WTC11 (cell line): ENCODE results near the gene HDGF. TPM values are rescaled to one million over a fixed set of nuclear protein-coding genes. Genes with fewer than 3 reads are reported as not detected.

Source experiments
- ATAC-seq: fragments of 200-7000 bp; cut with Tn5 transposase; 2 replicates; pipeline ENCODE4 v1.10.0; 2021; ENCODE audit warnings: mild to moderate bottlenecking, moderate library complexity
- CTCF ChIA-PET: fragments of 300-600 bp; sonication (Branson Sonifier 250); formaldehyde crosslinking; loops from one replicate; lab custom pipeline; 2021; ENCODE audit warnings: antibody characterized with exemption; lab: Charles Lee
- POLR2A ChIA-PET: fragments of 350-600 bp; sonication (Branson Sonifier 250); formaldehyde crosslinking; loops from one replicate; lab custom pipeline; 2021; ENCODE audit warnings: antibody characterized with exemption; lab: Charles Lee
- DNase-seq: peaks from one replicate; pipeline ENCODE4 v3.0.0; 2021; ENCODE audit warnings: low spot score
- H3K27ac Mint-ChIP-seq: 2 replicates; pipeline ENCODE4 v1.8.0; 2021; ENCODE audit warnings: mixed read lengths
- H3K27me3 Mint-ChIP-seq: 2 replicates; pipeline ENCODE4 v1.8.0; 2021; ENCODE audit warnings: low read depth, mild to moderate bottlenecking, moderate library complexity, mixed read lengths
- H3K36me3 Mint-ChIP-seq: 2 replicates; pipeline ENCODE4 v1.8.0; 2021; ENCODE audit warnings: mixed read lengths
- H3K4me1 Mint-ChIP-seq: 2 replicates; pipeline ENCODE4 v1.8.0; 2022; ENCODE audit warnings: mixed read lengths
- H3K4me3 Mint-ChIP-seq: 2 replicates; pipeline ENCODE4 v1.8.0; 2021; ENCODE audit warnings: mild to moderate bottlenecking, moderate library complexity, mixed read lengths
- H3K9me3 Mint-ChIP-seq: 2 replicates; pipeline ENCODE4 v1.8.0; 2021; ENCODE audit warnings: mixed read lengths
- ATF1 ChIP-seq: sonication (generic); formaldehyde crosslinking; IDR thresholded peaks from 2 replicates; pipeline ENCODE4 v1.8.1; 2023; ENCODE audit warnings: mild to moderate bottlenecking, moderate library complexity, missing genetic modification reagents
- CREM ChIP-seq: sonication (generic); formaldehyde crosslinking; IDR thresholded peaks from 2 replicates; pipeline ENCODE4 v1.8.1; 2022; ENCODE audit warnings: mild to moderate bottlenecking, missing genetic modification reagents, moderate library complexity
- ELF4 ChIP-seq: sonication (generic); formaldehyde crosslinking; IDR thresholded peaks from 2 replicates; pipeline ENCODE4 v1.8.1; 2022; ENCODE audit warnings: low read depth, mild to moderate bottlenecking, moderate library complexity, missing genetic modification reagents
- ERG ChIP-seq: fragments of 250-450 bp; sonication (Bioruptor Pico); IDR thresholded peaks from 2 replicates; pipeline ENCODE4 v1.8.0; 2021; ENCODE audit warnings: mild to moderate bottlenecking
- ETV6 ChIP-seq: sonication (generic); formaldehyde crosslinking; IDR thresholded peaks from 2 replicates; pipeline ENCODE4 v1.8.1; 2022; ENCODE audit warnings: mild to moderate bottlenecking, missing genetic modification reagents
- HMGA2 ChIP-seq: fragments of 250-450 bp; sonication (Bioruptor Pico); IDR thresholded peaks from 2 replicates; pipeline ENCODE4 v1.4.0; 2021; ENCODE audit warnings: mild to moderate bottlenecking, moderate library complexity
- KAT7 ChIP-seq: sonication (generic); formaldehyde crosslinking; IDR thresholded peaks from 2 replicates; pipeline ENCODE4 v1.8.1; 2023; ENCODE audit warnings: missing genetic modification reagents, mild to moderate bottlenecking, borderline replicate concordance
- SP1 ChIP-seq: sonication (generic); formaldehyde crosslinking; conservative IDR thresholded peaks from 2 replicates; pipeline ENCODE4 v1.8.1; 2022; ENCODE audit warnings: missing genetic modification reagents
- USF1 ChIP-seq: sonication (generic); formaldehyde crosslinking; IDR thresholded peaks from 2 replicates; pipeline ENCODE4 v1.8.0; 2022; ENCODE audit warnings: mild to moderate bottlenecking, missing genetic modification reagents
- ZNF232 ChIP-seq: sonication (generic); formaldehyde crosslinking; IDR thresholded peaks from 2 replicates; pipeline ENCODE4 v1.8.0; 2022; ENCODE audit warnings: mild to moderate bottlenecking, missing genetic modification reagents
- ZNF263 ChIP-seq: sonication (generic); formaldehyde crosslinking; IDR thresholded peaks from 2 replicates; pipeline ENCODE4 v1.8.1; 2022; ENCODE audit warnings: low read depth, mild to moderate bottlenecking, moderate library complexity, missing genetic modification reagents
- total RNA-seq: library from RNA; stranded (reverse); gene quantifications from 3 replicates; pipeline ENCODE4 v1.2.3, GENCODE V29; 2021
- TF ChIP-seq, protein P1 (sequence below): sonication (generic); formaldehyde crosslinking; IDR thresholded peaks from 2 replicates; pipeline ENCODE4 v1.8.0; 2022; ENCODE audit warnings: missing genetic modification reagents
- TF ChIP-seq, protein P2 (sequence below): sonication (generic); formaldehyde crosslinking; IDR thresholded peaks from 2 replicates; pipeline ENCODE4 v1.8.0; 2023; ENCODE audit warnings: missing genetic modification reagents, mild to moderate bottlenecking, borderline replicate concordance
- TF ChIP-seq, protein P3 (sequence below): fragments of 250-450 bp; sonication (Bioruptor Pico); IDR thresholded peaks from 2 replicates; pipeline ENCODE4 v1.9.0; 2021; ENCODE audit warnings: mild to moderate bottlenecking

Gene HDGF
- total RNA-seq, 1 experiment from 2014 or later, result 339 TPM

DNA sequence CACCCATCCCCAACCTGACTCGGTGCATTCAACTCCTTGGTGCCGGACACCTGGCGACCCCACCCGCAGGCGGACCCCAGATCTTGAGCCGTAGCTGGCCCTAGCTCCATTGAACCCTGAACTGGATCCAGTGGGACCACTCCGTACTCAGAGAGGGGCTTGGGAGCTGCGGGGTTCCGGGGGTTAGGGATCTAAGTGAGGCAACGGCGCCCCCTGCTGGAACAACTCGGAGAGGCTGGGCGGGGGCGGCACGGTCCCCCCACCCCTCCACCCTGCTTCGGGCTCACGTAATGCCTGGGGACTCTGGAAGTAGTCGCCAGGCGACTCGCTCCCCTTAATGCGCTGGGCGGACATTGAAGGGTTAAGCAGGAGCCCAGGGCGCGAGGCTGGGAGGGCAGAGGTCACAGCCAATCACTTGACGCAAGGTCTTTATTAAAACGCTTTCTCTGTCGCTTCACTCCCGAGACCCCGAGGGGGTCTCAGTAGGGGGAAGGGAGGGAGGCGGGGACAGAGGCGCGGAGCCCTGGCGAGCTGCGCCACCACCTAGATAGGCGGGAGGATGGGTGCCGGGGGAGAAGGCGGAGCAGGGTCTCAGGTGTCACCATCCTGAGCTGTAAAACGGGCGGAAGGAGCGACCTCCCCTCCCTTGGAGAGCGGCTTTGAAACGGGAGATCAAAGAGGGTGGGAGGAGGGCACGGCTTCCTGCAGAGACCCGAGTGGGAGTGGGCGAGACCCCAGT is 45.4 kb downstream of the HDGF start (continued):
- TF ChIP-seq ZNF232 (CRISPR knock-in tag) (0 out of 2 replicates have a peak, but pooled peaks have one; percentile 55), ATF1 (CRISPR knock-in tag) (no peak), KAT7 (CRISPR knock-in tag) (0 out of 2 replicates have a peak, but pooled peaks have one; percentile 2), USF1 (no peak), ERG (CRISPR knock-in tag) (0 out of 2 replicates have a peak, but pooled peaks have one; percentile 27), ETV6 (CRISPR knock-in tag) (0 out of 2 replicates have a peak, but pooled peaks have one; percentile 48), ZNF263 (CRISPR knock-in tag) (no peak), ELF4 (CRISPR knock-in tag) (no peak), HMGA2 (CRISPR knock-in tag) (no peak), CREM (CRISPR knock-in tag) (peak; percentile 21; the same call in 1 of the 2 replicates)
- TF ChIP-seq, protein P1, sequence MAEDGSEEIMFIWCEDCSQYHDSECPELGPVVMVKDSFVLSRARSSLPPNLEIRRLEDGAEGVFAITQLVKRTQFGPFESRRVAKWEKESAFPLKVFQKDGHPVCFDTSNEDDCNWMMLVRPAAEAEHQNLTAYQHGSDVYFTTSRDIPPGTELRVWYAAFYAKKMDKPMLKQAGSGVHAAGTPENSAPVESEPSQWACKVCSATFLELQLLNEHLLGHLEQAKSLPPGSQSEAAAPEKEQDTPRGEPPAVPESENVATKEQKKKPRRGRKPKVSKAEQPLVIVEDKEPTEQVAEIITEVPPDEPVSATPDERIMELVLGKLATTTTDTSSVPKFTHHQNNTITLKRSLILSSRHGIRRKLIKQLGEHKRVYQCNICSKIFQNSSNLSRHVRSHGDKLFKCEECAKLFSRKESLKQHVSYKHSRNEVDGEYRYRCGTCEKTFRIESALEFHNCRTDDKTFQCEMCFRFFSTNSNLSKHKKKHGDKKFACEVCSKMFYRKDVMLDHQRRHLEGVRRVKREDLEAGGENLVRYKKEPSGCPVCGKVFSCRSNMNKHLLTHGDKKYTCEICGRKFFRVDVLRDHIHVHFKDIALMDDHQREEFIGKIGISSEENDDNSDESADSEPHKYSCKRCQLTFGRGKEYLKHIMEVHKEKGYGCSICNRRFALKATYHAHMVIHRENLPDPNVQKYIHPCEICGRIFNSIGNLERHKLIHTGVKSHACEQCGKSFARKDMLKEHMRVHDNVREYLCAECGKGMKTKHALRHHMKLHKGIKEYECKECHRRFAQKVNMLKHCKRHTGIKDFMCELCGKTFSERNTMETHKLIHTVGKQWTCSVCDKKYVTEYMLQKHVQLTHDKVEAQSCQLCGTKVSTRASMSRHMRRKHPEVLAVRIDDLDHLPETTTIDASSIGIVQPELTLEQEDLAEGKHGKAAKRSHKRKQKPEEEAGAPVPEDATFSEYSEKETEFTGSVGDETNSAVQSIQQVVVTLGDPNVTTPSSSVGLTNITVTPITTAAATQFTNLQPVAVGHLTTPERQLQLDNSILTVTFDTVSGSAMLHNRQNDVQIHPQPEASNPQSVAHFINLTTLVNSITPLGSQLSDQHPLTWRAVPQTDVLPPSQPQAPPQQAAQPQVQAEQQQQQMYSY (CRISPR knock-in tag), result no peak
- TF ChIP-seq, protein P2, sequence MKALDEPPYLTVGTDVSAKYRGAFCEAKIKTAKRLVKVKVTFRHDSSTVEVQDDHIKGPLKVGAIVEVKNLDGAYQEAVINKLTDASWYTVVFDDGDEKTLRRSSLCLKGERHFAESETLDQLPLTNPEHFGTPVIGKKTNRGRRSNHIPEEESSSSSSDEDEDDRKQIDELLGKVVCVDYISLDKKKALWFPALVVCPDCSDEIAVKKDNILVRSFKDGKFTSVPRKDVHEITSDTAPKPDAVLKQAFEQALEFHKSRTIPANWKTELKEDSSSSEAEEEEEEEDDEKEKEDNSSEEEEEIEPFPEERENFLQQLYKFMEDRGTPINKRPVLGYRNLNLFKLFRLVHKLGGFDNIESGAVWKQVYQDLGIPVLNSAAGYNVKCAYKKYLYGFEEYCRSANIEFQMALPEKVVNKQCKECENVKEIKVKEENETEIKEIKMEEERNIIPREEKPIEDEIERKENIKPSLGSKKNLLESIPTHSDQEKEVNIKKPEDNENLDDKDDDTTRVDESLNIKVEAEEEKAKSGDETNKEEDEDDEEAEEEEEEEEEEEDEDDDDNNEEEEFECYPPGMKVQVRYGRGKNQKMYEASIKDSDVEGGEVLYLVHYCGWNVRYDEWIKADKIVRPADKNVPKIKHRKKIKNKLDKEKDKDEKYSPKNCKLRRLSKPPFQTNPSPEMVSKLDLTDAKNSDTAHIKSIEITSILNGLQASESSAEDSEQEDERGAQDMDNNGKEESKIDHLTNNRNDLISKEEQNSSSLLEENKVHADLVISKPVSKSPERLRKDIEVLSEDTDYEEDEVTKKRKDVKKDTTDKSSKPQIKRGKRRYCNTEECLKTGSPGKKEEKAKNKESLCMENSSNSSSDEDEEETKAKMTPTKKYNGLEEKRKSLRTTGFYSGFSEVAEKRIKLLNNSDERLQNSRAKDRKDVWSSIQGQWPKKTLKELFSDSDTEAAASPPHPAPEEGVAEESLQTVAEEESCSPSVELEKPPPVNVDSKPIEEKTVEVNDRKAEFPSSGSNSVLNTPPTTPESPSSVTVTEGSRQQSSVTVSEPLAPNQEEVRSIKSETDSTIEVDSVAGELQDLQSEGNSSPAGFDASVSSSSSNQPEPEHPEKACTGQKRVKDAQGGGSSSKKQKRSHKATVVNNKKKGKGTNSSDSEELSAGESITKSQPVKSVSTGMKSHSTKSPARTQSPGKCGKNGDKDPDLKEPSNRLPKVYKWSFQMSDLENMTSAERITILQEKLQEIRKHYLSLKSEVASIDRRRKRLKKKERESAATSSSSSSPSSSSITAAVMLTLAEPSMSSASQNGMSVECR, result no peak
- TF ChIP-seq, protein P3, sequence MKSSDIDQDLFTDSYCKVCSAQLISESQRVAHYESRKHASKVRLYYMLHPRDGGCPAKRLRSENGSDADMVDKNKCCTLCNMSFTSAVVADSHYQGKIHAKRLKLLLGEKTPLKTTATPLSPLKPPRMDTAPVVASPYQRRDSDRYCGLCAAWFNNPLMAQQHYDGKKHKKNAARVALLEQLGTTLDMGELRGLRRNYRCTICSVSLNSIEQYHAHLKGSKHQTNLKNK (CRISPR knock-in tag), result no peak

- POLR2A ChIA-PET, result interaction anchor here (0.6 to 5.4 kb wide), 13 partner anchors 10 to 51 kb away, joined by 3 to 195 read pairs (median 7); partner anchors contain the start of genes HDGF, ISG20L2, METTL25B and NES
- Mint-ChIP-seq H3K4me3 (peak within 1 kb of the TSS; percentile 84), H3K4me1 (peaks cover 58% of the 10 kb centered on the region), H3K27ac (peak within 1 kb of the TSS; percentile 96), H3K9me3 (no peaks in the 10 kb centered on the region), H3K36me3 (peaks cover 10% of the 10 kb centered on the region), H3K27me3 (peaks cover 23% of the 10 kb centered on the region)
- no peak for TF ChIP-seq USF1
- TF ChIP-seq SP1 (CRISPR knock-in tag), result 0 out of 2 replicates have a peak, but pooled peaks have one; percentile 46
- peak; percentile 68 for DNase-seq
- ATAC-seq, result peak; percentile 3
- CTCF ChIA-PET, result interaction anchor here (0.7 to 25.2 kb wide), 37 partner anchors 8 to 451 kb away, joined by 3 to 1553 read pairs (median 8); partner anchors contain the start of genes BCAN, HAPLN2, HDGF and INSRR
These were observed 46.1 kb downstream of the HDGF start, which contains the start of gene CRABP2 for GRCh38 chr1:156705321-156705917. Gene CRABP2 (minus strand): TSS chr1:156705583. CDS start chr1:156705446, 137 bp downstream.
